Measurements from ENCODE around the gene FBXO36. TPM values are rescaled to one million over a fixed set of nuclear protein-coding genes. Genes with fewer than 3 reads are reported as not detected.
A peak's percentile ranks its signal among the peaks of the same experiment; 100 is the strongest.
"Not testable (repeated sequence)": the region's sequence is repeated elsewhere in the genome, so short reads cannot be mapped to it uniquely, and the experiment has no call there.

The FBXO36 gene, protein sequence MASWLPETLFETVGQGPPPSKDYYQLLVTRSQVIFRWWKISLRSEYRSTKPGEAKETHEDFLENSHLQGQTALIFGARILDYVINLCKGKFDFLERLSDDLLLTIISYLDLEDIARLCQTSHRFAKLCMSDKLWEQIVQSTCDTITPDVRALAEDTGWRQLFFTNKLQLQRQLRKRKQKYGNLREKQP
- 1 to 10 TPM; 6.6 to 7.0 (median 6.9) TPM for polyA plus RNA-seq (ENCODE audit: insufficient read length in 4 of 4)

DNA sequence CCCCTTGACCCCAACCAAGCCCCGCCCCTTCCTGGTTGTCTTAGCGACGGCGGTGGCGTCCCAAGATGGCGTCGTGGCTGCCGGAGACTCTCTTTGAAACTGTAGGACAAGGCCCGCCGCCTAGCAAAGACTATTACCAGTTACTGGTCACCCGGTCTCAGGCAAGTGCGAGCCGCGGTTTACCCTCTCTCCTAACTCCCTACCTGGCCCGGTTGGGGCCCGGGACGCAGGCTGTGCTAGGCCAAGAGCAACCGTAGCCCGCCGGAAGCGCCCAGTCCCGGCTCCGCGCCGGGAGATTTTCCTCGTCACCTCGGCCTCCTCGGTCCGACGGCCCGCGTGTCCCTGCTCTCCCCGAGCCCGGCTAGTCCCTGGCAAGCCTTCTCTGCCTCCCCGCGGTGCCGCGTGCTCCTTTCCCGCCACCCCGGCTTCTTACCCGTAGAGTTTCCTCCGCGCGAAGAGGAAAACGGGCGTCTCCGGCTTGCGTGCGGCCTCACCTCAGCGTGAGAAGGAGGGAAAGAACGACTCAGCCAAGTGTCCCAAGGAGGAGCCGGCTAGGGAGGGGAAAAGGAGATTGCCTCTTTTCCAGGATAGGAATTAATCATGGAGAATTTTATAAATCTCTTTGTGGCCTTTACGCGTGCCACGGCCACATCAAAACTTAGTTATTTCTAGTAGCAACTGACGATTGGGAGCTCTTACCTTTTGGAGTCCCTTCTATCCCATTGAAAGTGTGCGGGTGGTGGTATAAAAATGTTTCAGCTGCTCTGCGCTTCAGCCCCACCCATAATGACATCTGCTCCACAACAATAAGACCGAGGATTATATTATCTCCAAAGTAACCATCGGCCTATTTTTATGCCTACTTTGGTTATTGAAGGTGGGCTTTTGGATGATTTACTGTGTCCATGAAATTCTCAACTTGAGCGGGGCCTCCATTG lies at the start of gene FBXO36:
TSS of gene FBXO36 (plus strand) at position 55 of the 938 bp plus-strand sequence. CDS start at position 66, 11 bp downstream.
- peak in 1 of 4 donors; percentile 11 for DNase-seq (ENCODE audit: low read depth in 4 of 4, low spot score in 2 of 4)

DNA sequence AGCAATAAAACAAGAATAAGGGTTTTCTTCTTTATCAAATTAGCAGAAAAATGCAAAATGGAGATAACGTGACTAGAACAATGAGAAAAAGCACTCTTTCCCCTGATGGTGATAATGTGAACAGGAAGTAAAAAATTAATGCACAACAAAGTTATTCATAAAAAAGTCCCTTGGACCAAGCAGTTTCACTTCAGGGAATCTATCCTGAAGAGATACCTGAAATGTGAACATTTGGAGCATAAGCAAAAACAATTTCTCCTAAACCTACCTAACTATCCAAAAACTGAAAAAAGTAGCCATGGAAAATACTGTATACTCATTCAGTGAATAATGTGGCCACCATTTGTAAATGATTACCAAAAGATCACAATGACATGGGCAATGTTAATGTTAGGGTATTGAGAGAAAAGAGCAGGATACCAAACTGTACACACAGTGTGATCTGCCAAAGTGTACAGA lies 49.2 kb upstream of the FBXO36 start:
- DNase-seq (ENCODE audit: low read depth in 4 of 4, low spot score in 2 of 4) = no peak

DNA sequence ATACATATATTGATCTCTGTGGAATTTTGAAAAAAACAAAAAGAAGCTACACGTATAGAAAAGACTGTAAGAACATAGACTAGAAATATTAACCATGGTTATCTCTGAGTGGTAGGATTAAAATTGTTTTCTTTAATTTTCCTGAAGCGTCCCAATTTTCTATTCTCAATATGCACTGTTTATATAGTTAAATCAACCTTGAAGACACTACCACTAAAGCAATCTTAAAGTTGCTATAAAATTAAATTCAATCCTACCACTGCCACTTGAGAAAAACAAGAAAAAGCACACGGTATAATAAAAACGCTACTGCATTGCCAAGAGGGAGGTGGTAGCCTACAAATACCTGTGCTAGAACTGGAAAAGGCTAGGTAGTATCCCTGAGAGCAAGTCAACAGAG lies 47.7 kb upstream of the FBXO36 start:
- DNase-seq (ENCODE audit: low read depth in 4 of 4, low spot score in 2 of 4) = no peak

DNA sequence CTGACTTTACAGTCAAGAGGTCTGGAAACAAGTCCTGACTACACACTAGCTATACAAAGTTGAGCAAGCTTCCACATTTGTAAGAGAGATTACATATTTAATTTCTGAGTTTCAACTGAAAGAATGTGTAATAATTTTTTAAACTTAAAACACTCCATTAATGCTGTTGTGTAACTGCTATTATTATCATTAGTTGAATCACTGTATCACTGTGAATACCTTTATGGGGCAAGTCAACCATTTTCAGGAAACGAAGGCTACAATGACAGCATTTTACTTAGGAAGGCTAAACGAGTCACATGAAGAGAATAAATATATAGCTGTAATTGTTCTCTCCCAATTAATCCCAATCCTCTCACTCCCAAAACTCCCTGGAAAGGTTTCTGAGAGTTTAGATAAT lies 46.8 kb upstream of the FBXO36 start:
- DNase-seq (ENCODE audit: low read depth in 4 of 4, low spot score in 2 of 4) = no peak

DNA sequence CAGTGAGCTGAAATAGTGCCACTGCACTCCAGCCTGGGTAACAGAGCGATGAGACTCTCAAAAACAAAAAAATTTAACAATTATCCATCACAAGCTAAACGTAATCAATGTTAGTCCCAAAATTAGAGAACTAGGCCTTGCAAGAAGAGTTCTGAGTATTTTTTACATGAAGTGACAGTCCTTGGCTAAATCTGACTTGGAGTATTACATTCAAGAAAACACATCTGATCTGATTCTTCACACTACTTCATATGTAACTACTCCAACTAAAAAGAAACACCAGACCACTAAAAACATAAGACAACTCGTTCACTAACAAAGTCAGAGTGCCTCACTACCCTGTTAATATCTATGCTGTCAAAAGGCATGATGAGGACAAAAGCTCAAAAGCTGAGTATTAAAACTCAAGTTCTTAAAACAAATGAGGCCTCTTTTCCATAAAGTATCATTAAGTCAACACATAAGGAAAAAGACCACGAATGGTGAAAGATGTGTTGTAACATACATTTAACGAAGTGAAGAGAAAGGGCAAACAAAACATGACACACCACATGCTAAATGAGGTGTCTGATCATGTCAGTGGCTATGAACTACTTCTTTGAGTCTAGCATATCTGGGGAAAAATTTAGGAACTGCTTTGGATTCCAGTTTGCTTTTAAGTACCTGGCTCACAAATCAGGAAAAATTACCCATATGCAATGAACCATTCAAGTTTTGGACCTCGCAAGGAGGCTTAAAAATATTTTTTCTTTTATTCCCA lies 42.9 kb upstream of the FBXO36 start:
- no peak for DNase-seq (ENCODE audit: low read depth in 4 of 4, low spot score in 2 of 4)

DNA sequence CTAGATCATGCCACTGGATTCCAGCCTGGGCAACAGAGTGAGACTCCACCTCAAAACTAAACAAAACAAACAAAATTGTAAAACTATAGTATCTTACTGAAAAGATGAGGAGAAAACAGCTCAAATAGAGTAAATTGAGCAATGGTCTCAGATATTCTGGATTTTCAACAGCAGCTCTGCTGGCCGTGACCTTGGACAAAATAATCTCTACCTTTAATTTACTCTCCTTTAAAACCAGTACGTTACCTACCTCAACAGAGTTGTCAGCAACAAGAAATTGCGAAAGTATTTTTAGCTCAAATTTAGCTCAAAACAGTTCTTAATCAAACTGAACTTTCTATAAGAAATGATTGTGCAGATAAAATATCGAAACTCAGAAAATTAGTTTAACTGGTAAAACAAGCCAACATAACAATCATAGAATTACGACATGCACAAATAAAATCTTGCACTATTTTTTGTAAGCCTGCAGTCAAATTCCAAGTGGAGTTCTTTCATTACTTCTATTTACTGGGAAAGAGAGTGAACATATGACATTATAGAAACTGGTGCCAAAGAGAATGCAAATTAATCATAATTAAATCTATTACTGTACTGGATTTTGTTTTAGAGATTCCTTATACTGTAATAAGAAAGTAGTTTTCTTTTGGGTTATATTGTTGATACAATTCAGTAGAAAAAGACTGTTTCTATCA lies 41.3 kb upstream of the FBXO36 start:
- no peak for DNase-seq (ENCODE audit: low read depth in 4 of 4, low spot score in 2 of 4)

DNA sequence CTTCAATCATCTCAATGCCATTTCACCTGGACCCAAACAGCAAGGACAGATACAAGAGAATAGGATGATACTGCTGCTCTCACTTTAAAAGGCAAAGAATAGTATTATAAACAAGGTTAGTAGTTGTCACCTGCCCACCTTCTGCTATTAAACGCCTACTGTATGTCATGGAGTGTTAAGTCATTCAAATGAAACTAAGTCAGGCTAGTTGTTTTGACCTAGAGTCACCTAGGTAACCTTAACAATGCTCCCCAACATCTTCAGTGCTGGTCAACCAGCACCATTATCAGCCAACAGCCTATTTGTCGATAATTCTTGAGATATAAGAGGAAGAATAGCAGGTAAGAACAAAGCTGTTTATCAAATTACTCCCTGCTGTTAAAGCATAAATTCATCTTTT lies 39.7 kb upstream of the FBXO36 start:
- no peak for DNase-seq (ENCODE audit: low read depth in 4 of 4, low spot score in 2 of 4)

DNA sequence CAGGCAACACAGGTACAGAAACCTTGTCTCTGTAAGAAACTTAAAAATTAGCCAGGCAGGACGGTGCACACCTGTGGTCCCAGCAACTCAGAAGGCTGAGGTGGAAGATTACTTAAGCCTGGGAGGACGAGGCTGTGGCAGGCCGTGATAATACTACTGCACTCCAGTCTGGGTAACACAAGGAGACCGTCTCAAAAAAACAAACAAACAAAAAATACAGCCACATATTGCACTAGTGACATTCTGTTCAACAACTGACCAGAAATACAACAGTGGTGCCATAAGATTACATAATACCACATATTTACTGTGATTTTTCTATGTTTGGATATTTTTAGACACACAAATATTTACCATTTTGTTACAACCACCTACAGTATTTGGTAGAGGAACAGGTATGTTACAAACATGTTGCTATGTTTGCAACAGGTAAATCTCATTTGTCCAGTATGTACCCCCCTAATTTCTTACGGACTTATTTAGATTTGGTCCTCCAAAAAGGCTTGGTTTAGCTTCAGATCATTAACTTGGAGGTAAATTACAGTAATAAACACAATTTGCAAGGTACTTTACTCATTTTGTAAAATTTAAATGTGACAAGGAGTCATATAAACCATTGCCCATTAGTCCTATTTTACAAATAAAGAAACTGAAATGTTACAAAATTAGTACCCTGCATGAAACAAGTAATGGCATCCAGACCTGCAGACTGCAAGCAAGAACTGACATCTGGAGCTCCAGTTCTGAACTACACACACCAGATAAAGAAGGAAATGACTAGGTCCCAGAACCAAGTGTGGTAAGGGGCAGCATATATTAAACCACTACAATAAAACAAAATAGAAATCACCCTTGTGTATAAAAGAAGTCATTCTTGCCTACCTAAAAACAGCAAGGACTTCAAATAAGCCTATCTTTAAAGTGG lies 37.3 kb upstream of the FBXO36 start:
- DNase-seq (ENCODE audit: low read depth in 4 of 4, low spot score in 2 of 4) = no peak

DNA sequence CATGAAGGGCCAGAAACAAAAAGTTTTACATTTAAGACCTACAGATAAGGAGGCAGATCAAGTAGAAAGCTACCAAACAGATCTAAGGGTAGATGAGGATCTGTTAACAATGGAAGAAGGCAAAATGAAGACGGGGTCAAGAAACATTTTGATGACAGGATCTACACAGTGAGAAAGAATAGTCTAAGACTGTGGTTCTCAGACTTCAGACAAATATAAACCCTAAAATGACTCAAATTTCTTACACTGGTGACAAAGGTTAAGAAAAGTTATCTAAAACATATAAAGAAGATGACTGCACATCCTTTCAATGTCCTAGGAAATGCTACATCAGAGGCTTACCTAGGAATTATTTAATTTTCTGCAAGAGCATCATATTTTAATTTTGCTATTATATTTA lies 34.9 kb upstream of the FBXO36 start:
- no peak for DNase-seq (ENCODE audit: low read depth in 4 of 4, low spot score in 2 of 4)

DNA sequence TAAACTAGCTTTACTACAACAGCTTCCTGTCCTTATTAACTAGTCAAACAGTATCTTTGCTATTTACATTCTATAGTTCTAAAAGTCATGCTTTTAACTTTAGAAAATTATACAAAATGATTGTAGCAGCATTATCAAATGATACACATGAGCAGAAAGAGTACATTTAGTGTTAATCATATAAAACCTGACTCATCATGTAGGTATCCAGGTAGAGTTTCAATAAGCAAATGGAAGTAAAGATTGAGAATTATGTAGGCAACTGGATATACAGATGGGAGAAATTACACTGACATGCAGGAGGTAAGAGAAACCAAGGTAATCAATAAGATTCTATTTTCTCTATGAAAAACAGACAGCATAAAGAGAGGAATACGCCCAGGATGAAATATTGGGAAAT lies 34.3 kb upstream of the FBXO36 start:
- no peak for DNase-seq (ENCODE audit: low read depth in 4 of 4, low spot score in 2 of 4)

DNA sequence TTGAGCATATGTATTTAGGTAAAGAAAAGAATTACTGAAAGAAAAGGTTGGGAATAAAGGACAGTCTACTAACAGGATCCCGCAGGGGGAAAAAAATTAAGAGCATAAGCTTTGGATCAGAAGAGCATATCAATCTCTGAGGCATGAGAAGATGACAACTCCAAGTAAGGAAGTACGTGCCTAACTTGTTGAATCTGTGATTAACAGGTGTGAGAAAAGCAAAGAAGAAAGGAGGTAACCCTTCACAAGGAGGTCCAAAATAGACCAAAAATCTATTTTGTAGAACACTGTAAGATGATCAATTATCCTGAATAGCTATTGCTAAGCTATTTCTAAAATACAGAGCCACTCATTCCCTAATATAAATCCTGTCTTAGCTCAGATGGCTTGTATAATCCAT lies 33.3 kb upstream of the FBXO36 start:
- no peak for DNase-seq (ENCODE audit: low read depth in 4 of 4, low spot score in 2 of 4)

DNA sequence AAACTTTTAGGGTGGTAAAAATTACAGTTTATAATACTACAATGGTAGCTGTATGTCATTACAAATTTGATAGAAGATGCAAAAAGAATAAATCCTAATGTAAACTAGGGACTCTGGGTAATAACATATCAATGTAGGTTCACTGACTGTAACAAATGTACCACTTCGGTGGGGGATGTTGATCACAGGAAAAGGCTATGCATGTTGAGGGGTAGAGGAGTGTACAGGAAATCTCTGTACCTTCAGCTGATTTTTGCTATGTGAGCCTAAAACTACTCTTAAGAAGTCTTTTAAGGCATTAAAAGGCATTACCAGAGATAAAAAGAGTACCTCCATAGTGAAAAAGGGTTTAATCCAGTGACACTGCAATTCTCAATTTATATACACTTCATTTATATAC lies 25.4 kb upstream of the FBXO36 start:
- no peak for DNase-seq (ENCODE audit: low read depth in 4 of 4, low spot score in 2 of 4)

DNA sequence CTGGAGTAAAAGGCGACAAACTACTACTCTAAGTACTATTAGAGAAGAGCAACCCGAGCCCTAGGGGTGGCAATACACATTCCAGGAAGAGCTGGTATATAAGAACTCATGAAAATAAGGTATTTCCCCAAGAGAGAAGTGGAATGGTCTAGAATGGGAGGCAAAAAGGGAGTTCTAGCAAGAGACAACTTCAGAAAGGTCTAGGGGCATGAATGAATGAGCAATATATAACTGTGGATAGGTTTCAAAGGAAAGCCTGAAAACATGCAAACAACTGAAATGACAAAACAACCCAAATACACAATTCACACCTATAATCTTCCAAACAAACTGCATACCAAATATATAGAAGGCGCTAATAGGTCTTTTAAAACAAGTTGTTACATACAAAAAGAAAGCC lies 22.7 kb upstream of the FBXO36 start:
- DNase-seq (ENCODE audit: low read depth in 4 of 4, low spot score in 2 of 4) = no peak

DNA sequence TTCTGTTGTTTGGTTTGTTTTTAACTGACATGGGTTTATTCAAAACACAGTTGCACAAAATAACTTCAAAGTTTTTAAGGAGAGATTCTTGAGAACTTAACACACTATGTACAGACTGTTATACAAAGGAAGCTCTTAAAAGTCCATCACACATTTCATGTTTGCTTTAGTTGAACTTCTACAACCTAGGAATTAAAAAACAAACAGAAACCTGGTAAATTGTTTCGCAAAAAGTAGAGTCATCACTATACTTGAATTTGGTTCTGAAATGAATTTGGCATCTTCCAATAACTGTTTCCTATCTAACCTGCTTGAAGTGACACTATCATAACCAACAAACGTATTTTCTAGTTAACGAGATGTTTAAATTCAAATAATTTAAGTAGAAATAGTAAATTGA lies 22.3 kb upstream of the FBXO36 start:
- no peak for DNase-seq (ENCODE audit: low read depth in 4 of 4, low spot score in 2 of 4)

DNA sequence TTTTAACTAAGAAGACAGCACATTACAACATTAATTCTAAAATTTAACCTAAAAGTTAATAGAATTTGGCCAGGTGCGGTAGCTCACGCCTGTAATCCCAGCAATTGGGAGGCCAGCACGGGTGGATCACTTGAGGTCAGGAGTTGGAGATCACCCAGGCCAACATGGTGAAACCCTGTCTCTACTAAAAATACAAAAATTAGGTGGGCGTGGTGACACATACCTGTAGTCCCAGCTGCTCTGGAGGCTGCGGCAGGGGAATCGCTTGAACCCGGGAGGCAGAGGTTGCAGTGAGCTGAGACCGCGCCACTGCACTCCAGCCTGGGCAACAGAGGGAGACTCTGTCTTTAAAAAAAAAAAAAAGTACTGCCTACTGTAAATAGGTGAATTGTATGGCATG lies 21.8 kb upstream of the FBXO36 start:
- not testable (repeated sequence) for DNase-seq (ENCODE audit: low read depth in 4 of 4, low spot score in 2 of 4)

DNA sequence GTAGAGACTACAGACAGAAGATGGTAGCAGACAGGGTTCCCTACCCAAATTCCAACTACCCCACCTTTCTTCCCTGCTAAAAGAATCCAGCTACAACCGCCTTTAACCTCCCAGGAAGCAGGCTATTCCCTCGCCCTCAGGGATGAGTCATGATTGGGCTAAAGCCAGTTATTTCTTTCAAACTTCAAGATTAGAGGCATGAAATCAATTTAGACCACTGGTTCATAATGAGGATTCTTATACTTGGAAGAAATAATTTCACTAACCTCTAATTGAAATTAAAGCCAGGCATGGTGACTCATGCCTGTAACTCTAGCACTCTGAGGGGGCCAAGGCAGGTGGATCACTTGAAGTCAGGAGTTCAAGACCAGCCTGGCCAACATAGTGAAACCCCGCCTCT lies 20.5 kb upstream of the FBXO36 start:
- DNase-seq (ENCODE audit: low read depth in 4 of 4, low spot score in 2 of 4) = no peak

DNA sequence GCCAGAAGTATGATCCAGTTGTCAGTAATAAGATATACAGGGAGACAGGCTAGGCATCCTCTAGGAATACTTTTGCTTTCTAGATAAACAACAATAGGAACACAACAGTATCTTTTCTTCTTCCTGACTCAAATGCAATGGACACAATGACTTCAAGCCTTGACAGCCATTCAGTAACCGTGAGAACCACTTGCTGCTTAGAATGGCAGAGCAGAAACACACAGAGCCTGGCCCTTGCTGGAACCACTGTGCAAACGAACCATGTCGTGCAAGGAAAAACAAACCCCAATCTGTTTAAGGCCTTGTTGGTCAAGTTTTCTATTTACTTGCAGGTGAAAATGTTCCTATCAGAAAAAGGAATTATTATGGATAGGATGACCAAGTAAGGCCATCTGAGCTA lies 19.3 kb upstream of the FBXO36 start:
- no peak for DNase-seq (ENCODE audit: low read depth in 4 of 4, low spot score in 2 of 4)

DNA sequence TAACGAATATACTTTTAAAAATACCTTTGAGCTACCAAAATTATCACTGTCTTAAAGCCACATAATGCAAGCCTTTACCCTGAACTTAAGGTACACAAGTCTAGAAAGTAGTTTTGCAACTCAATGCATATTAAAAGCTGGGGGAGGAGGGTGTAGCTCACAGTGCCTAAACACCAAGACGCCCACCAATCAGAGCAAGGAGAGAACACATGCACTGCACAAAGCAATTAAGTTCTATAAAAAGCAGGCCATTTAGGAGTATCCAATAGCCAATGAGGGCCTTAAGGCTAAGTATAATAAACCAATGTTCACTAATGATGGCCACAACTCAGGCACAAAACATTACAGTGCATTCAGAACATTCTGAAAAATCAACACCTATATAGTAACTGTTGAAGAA lies 16.7 kb upstream of the FBXO36 start:
- DNase-seq (ENCODE audit: low read depth in 4 of 4, low spot score in 2 of 4) = no peak

DNA sequence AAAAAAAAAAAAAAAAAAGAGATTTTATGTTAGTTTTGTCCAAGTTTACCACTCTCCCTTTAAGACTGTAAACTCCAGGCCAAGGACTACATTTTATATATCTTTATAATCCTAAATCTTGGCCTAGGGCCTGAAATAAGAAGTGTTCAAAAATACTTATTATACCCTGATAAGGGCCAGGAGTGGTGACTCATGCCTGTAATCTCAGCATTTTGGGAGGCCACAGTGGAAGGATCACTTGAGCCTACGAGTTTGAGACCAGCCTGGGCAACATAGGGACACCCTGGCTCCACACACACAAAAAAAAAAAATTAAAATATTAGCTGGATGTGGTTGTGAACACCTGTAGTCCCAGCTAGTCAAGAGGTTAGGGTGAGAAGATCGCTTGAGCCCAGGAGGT lies 13.2 kb upstream of the FBXO36 start:
- no peak for DNase-seq (ENCODE audit: low read depth in 4 of 4, low spot score in 2 of 4)
